Upper lobe of left lung (tissue), 6 donors: ENCODE results near the gene KIAA0232. TPM values are rescaled to one million over a fixed set of nuclear protein-coding genes. Genes with fewer than 3 reads are reported as not detected.

Experiments
- ATAC-seq, 2 donors: fragments of 200-7000 bp; cut with Tn5 transposase; one replicate each; pipeline ENCODE4 v1.9.1; 2022; ENCODE audit warnings: mild to moderate bottlenecking in 2 of 2, moderate library complexity in 2 of 2; ENCODE audit not compliant: low FRiP score in 2 of 2
- DNase-seq, 2 donors: peaks; one replicate each; pipeline ENCODE4 v3.0.0-alpha.2; 2019 to 2020
- H3K27ac ChIP-seq, 4 donors: fragments of 200-600 bp; sonication (generic); one replicate each; pipeline ENCODE4 v1.5.1; 2016 to 2019
- H3K27me3 ChIP-seq, 4 donors: fragments of 200-600 bp; sonication (generic); one replicate each; pipeline ENCODE4 v1.5.1; 2017 to 2019
- H3K36me3 ChIP-seq, 4 donors: fragments of 200-600 bp; sonication (generic); one replicate each; pipeline ENCODE4 v1.5.1; 2016 to 2019
- H3K4me1 ChIP-seq, 4 donors: fragments of 200-600 bp; sonication (generic); one replicate each; pipeline ENCODE4 v1.5.1; 2018 to 2019
- H3K4me3 ChIP-seq, 4 donors: fragments of 200-600 bp; sonication (generic); one replicate each; pipeline ENCODE4 v1.5.1; 2017 to 2019; ENCODE audit warnings: mild to moderate bottlenecking in 2 of 4, moderate library complexity in 1 of 4
- H3K9me3 ChIP-seq, 4 donors: fragments of 200-600 bp; sonication (generic); one replicate each; pipeline ENCODE4 v1.5.1; 2018 to 2019
- CTCF ChIP-seq, 6 experiments: fragments of 450-650 bp in 4 of 6; fragments of 200-600 bp in 2 of 6; sonication (generic) in 2 of 6; IDR thresholded peaks; one replicate each; pipeline ENCODE4 v1.5.1; 2016 to 2019; ENCODE audit warnings: antibody characterized with exemption in 6 of 6
- EP300 ChIP-seq, 4 donors: sonication (generic); formaldehyde crosslinking; IDR thresholded peaks; one replicate each; pipeline ENCODE4 v1.5.1; 2017; ENCODE audit warnings: antibody characterized with exemption in 4 of 4, control low read depth in 2 of 4
- POLR2A ChIP-seq, 4 donors: fragments of 450-650 bp; IDR thresholded peaks; one replicate each; pipeline ENCODE4 v1.5.1; 2016 to 2017; ENCODE audit warnings: antibody characterized with exemption in 4 of 4, mild to moderate bottlenecking in 2 of 4
- POLR2AphosphoS5 ChIP-seq, 2 donors: sonication (generic); formaldehyde crosslinking; IDR thresholded peaks; one replicate each; pipeline ENCODE4 v1.5.1; 2017; ENCODE audit warnings: antibody characterized with exemption in 2 of 2
- WGBS, 2 donors: methylation state at CpG; one replicate each; pipeline ENCODE4 v1.1.5; 2017 to 2018; 5-methylcytosine and 5-hydroxymethylcytosine counted together
- total RNA-seq, 6 donors: library from RNA; depleted of rRNA in 4 of 6; stranded (reverse); fragments of >200 nt in 4 of 6; gene quantifications; one replicate each; pipeline versions ENCODE4 v1.1.0 to v1.2.1, GENCODE V29; 2016 to 2021
- donor health status: DM: no; HTN: no; CAD: no; lungs with moderate emphysema.
- donor health status: DM: no; HTN: yes; CAD: no; lungs with severe emphysema.

KIAA0232 gene
- total RNA-seq, 6 donors from 2014 or later, result 22.6 to 45.0 (median 24.4) TPM

DNA sequence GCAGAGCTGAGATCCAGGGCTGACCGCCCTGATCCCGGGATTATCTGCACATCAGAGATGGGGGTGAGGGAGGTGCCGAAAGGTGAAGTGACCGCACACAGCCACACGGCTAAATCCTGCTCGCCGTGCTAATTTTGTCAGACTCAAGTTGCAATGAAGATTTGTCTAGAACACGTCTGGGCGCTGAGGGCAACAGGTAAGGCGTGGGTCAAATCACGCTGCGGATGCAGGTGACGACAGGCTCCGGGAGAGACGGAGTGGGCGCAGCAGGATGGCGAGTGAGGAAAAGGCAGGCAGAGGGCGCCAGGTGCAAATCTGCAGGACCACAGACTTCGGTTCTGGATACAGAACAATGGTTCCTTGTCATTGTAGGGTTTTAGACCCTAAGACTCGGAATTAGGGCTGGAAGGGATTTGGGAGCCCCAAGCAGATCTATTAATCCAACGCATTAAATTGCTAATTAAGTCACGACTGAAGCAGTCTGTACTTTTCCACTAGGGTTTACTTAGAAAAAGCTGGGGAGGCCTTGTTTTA lies 125.2 kb downstream of the KIAA0232 start:
- no peak overlapping the region for H3K27ac ChIP-seq
- H3K36me3 ChIP-seq, result no peaks in the 10 kb centered on the region
- H3K27me3 ChIP-seq, result no peaks in the 10 kb centered on the region
- TF ChIP-seq POLR2AphosphoS5 (IDR thresholded peaks at IDR 0.05), result no peak
- no peak for TF ChIP-seq EP300 (IDR thresholded peaks at IDR 0.05)
- no peak for TF ChIP-seq POLR2A (IDR thresholded peaks at IDR 0.05)
- peak in 4 of 6 experiments; percentile 44 to 63 (median 54) for TF ChIP-seq CTCF (IDR thresholded peaks at IDR 0.05)
- 26 to 37% methylated on average over 22 of the region's 22 CpGs for WGBS, 2 donors
- ATAC-seq, result no peak
- no peak overlapping the region for H3K4me3 ChIP-seq
- H3K4me1 ChIP-seq, result peaks cover 16 to 44% (median 27%) of the 10 kb centered on the region in 4 donors
- peak in 1 of 2 donors; percentile 79 for DNase-seq
- H3K9me3 ChIP-seq, result no peaks in the 10 kb centered on the region

- TF ChIP-seq POLR2A (IDR thresholded peaks at IDR 0.05) (no peak), EP300 (IDR thresholded peaks at IDR 0.05) (no peak), CTCF (IDR thresholded peaks at IDR 0.05) (no peak), POLR2AphosphoS5 (IDR thresholded peaks at IDR 0.05) (no peak)
- H3K4me1 ChIP-seq, result peaks cover 16 to 49% (median 29%) of the 10 kb centered on the region in 4 donors
- H3K27ac ChIP-seq, result peak overlapping the region; percentile 99 to 100 (median 100)
- no peaks in the 10 kb centered on the region for H3K36me3 ChIP-seq
- WGBS, 2 donors, result 28 to 35% methylated on average over 7 to 15 of the region's 15 CpGs
- no peak for ATAC-seq
- H3K27me3 ChIP-seq, result no peaks in the 10 kb centered on the region
- H3K4me3 ChIP-seq, result peak overlapping the region; percentile 55 to 89 (median 82)
- DNase-seq, result no peak
- H3K9me3 ChIP-seq, result no peaks in the 10 kb centered on the region
Observed at GRCh38 chr4:6908432-6909112, 126.0 kb downstream of the KIAA0232 start.

GRCh38 chr4:6909113-6909969 lies 126.8 kb downstream of the KIAA0232 start, which contains the start of gene TBC1D14:
TSS of gene TBC1D14 (plus strand) at chr4:6909826. CDS start at chr4:6923390, 13,564 bp downstream.
- Histone ChIP-seq H3K4me3 (peak within 1 kb of the TSS; percentile 69 to 89 (median 82)), H3K36me3 (no peaks in the 10 kb centered on the region), H3K4me1 (peaks cover 20 to 56% (median 29%) of the 10 kb centered on the region in 4 donors), H3K27me3 (no peaks in the 10 kb centered on the region), H3K9me3 (no peaks in the 10 kb centered on the region), H3K27ac (peak within 1 kb of the TSS; percentile 99 to 100 (median 100))
- TF ChIP-seq EP300 (IDR thresholded peaks at IDR 0.05) (no peak), CTCF (IDR thresholded peaks at IDR 0.05) (peak in 5 of 6 experiments; percentile 19 to 56 (median 38)), POLR2A (IDR thresholded peaks at IDR 0.05) (peak in 3 of 4 donors; percentile 31 to 81 (median 80)), POLR2AphosphoS5 (IDR thresholded peaks at IDR 0.05) (peak; percentile 39)
- ATAC-seq, result peak; percentile 92 to 97
- DNase-seq, result peak; percentile 91 to 97
- 0% methylated on average over 5 to 67 of the region's 108 CpGs for WGBS, 2 donors

DNA sequence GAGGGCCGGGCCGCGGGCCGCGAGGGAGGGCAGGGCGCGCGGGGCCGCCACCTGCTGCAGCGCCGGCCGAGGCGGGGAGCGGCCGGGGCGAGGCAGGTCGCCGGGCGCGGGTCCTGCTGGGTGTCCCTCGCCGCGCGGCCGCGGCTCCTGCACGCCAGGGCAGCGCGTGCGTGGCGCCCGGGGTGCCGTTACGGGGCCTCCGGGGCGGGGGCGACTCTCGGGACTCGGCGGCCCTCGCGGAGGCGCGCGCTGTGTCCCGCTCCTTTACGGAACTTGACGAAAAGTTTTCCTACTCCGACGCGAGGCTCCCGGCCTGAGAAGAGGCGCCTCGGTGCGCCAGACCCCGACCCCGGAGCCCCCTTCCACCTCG lies 127.4 kb downstream of the KIAA0232 start:
- TF ChIP-seq CTCF (IDR thresholded peaks at IDR 0.05) (no peak), EP300 (IDR thresholded peaks at IDR 0.05) (no peak), POLR2AphosphoS5 (IDR thresholded peaks at IDR 0.05) (no peak)
- 0% methylated on average over 10 to 17 of the region's 58 CpGs for WGBS, 2 donors
- H3K9me3 ChIP-seq, result no peaks in the 10 kb centered on the region
- H3K4me3 ChIP-seq, result peak overlapping the region; percentile 69 to 89 (median 82)
- H3K27me3 ChIP-seq, result no peaks in the 10 kb centered on the region
- peak overlapping the region; percentile 79 to 100 (median 99) for H3K27ac ChIP-seq
- no peaks in the 10 kb centered on the region for H3K36me3 ChIP-seq
- peaks cover 21 to 61% (median 32%) of the 10 kb centered on the region in 4 donors for H3K4me1 ChIP-seq
- ATAC-seq (peak in 1 of 2 donors; percentile 11), DNase-seq (peak in 1 of 2 donors; percentile 92)
